DMS53 (cell line): ENCODE measurements around the gene NUP37.
"Not testable (repeated sequence)": the region's sequence is repeated elsewhere in the genome, so short reads cannot be mapped to it uniquely, and the experiment has no call there.

Source experiments
- DNase-seq: peaks from one replicate; lab custom pipeline; 2025; lab: John Stamatoyannopoulos, UW

NUP37 gene, protein sequence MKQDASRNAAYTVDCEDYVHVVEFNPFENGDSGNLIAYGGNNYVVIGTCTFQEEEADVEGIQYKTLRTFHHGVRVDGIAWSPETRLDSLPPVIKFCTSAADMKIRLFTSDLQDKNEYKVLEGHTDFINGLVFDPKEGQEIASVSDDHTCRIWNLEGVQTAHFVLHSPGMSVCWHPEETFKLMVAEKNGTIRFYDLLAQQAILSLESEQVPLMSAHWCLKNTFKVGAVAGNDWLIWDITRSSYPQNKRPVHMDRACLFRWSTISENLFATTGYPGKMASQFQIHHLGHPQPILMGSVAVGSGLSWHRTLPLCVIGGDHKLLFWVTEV

DNA sequence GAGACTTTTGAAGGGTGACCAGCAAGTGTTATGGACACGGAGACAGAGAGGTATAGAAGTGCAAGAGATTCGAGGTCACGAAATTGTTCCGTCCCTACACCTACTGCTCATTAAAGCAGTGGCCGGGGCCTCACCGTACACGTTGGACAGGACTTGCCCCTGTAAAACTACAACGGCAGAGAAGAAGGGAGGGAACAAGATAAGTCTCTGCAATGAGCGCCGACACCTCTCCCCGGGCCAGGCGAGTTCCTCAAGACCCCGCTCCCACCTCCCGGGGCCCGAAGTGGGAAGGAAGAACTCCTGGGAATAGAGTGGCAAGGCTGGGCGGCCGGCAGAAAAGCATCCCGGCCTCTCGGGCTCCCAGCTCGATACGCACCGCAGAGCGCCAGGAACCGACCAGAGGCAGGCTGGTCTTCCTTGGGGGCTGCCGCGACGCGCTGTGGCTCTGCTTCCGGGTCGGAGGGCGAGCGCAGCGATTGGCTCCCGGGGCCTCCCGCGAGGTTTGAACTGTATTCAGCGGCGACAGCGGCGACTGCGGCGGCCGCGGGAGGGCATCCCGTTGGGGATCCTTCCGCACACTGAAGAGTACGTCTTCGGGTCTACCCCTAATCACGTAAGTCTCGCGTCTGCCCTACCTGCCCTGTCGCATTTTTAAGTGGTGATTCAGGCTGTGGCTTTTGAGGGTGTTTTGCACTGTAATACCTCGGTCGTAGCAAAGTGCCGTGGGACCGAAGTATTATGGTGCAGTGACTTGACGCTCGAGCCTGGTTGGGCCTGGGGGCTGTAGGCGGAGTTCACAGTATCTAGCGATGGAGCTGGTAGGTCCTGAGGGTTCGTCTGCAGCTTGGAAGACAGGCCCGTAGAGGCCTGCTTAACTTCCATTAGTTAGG is at the start of gene NUP37, which contains the start of gene PARPBP:
Gene NUP37, minus strand, starts transcription at position 441 of the 890 bp plus-strand sequence. CDS start 1,596 bp downstream, outside the sequence.
Gene PARPBP, plus strand, starts transcription at position 510 of the 890 bp plus-strand sequence. CDS start 3,706 bp downstream, outside the sequence.
- DNase-seq = peak; percentile 95

- no peak for DNase-seq
Measured at GRCh38 chr12:102167821-102168604, 48.1 kb upstream of the NUP37 start.

- no peak for DNase-seq
Measured at GRCh38 chr12:102163383-102163782, 43.5 kb upstream of the NUP37 start.

DNA sequence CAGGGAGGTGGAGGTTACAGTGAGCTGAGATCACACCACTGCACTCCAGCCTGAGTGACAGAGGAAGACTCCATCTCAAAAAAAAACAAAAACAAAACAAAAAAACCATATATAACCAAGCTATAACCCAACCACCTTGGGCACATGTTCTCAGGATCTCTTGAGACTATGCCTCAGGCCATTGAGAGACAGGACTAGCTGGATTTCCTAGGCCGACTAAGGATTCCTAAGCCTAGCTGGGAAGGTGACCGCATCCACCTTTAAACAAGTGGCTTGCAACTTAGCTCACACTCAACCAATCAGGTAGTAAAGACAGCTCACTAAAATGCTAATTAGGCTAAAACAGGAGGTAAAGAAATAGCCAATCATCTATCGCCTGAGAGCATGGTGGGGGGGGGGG is 35.3 kb upstream of the NUP37 start:
- DNase-seq = not testable (repeated sequence)

DNA sequence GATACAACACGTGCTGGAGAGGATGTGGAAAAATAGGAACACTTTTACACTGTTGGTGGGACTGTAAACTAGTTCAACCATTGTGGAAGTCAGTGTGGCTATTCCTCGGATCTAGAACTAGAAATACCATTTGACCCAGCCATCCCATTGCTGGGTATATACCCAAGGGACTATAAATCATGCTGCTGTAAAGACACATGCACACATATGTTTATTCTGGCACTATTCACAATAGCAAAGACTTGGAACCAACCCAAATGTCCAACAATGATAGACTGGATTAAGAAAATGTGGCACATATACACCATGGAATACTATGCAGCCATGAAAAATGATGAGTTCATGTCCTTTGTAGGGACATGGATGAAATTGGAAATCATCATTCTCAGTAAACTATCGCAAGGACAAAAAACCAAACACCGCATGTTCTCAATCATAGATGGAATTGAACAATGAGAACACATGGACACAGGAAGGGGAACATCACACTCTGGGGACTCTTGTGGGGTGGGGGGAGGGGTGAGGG is 27.2 kb upstream of the NUP37 start:
- DNase-seq = not testable (repeated sequence)

- no peak for DNase-seq
Measured at GRCh38 chr12:102144221-102144620, 24.3 kb upstream of the NUP37 start.

DNA sequence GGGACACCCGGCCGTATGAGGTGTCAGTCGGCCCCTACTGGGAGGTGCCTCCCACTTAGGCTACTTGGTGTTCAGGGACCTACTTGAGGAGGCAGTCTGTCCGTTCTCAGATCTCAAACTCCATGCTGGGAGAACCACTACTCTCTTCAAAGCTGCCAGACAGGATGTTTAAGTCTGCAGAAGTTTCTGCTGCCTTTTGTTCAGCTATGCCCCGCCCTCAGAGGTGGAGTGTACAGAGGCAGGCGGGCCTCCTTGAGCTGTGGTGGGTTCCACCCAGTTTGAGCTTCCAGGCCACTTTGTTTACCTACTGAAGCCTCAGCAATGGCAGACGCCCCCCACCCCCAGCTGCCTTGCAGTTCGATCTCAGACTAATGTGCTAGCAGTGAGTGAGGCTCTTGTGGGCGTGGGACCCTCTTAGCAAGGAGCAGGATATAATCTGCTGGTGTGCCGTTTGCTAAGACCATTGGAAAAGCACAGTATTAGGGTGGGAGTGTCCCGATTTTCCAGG is 23.0 kb upstream of the NUP37 start:
- DNase-seq = not testable (repeated sequence)

DNA sequence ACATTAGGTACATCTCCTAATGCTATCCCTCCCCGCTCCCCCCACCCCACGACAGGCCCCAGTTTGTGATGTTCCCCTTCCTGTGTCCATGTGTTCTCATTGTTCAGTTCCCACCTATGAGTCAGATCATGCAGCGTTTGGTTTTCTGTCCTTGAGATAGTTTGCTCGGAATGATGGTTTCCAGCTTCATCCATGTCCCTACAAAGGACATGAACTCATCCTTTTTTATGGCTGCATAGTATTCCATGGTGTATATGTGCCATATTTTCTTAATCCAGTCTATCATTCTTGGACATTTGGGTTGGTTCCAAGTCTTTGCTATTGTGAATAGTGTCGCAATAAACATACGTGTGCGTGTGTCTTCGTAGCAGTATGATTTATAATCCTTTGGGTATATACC is 17.7 kb upstream of the NUP37 start:
- DNase-seq = not testable (repeated sequence)

DNA sequence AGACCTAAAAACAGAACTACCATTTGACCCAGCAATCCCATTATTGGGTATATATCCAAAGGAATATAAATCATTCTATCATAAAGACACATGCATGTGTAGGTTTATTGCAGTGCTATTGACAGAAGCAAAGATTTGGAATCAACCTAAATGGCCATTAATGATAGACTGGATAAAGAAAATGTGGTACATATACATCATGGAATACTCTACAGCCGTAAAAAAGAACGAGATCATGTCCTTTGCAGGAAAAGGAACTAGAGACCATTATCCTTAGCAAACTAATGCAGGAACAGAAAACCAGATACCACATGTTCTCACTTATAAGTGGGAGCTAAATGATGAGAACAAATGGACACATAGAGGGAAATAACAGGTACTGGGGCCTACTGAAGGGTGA is 11.5 kb upstream of the NUP37 start:
- DNase-seq = not testable (repeated sequence)

DNA sequence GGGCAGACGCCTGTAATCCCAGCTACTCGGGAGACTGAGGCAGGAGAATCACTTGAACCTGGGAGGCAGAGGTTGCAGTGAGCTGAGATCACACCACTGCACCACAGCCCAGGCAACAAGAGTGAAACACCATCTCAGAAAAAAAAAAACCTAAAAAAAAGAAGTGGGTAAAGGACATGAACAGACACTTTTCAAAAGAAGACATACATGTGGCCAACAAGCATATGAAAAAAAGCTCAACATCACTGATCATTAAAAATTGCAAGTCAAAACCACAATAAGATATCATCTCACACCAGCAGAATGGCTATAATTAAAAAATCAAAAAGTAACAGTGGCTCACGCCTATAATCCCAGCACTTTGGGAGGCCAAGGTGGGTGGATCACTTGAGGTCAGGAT is 10.8 kb upstream of the NUP37 start:
- not testable (repeated sequence) for DNase-seq

DNA sequence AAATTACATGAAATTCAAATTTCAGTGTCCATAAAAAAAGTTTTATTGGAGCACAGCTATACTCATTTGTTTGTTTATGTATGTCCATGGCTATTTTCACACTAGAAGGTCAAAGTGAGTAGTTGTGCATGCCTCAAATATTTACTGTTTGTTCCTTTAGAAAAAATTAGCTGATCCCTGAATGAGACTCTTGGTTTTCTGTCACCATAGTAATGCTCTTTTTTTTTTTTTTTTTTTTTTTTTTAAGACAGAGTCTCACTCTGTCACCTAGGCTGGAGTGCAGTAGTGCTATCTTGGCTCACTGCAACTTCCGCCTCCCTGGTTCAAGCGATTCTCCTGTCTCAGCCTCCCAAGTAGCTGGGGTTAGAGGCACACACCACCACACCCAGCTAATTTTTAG is 1.4 kb upstream of the NUP37 start:
- peak; percentile 29 for DNase-seq

DNA sequence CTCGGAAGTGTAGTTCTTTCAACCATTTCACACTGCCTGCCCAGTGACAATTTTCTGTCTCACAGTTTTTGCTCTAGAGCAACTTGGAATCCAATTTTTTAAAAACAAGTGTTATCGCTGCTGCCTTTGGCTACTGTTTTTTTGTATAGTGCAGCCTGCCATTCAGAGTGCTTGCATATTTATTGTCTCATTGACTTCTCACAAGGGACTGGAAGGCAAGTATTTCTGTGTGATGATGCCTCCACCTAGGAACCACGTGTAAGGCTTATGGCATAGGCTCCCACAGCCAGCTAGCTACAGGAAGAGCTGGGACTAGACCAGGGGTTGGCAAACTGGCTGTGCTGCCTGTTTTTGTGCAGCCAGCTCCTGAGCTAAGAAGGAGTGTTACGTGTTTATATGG is 972 bp upstream of the NUP37 start:
- peak; percentile 69 for DNase-seq

DNA sequence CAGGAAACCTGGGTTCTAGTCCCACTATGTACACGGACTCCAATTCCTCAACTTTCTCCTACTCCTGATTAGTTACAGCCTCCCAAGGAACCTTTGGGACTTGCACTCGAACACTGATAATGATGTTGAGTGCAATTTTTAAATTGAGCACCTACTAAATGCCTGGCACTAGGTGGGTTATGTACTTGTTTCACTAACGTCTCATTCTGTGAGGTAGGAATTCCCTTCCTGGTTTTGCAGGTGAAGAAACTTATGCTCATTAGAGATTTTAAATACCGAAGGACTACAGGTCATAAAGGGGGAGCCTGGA is 605 bp upstream of the NUP37 start:
- DNase-seq = no peak

GRCh38 chr12:102118874-102119273 is 1.0 kb downstream of the NUP37 start:
- no peak for DNase-seq

DNA sequence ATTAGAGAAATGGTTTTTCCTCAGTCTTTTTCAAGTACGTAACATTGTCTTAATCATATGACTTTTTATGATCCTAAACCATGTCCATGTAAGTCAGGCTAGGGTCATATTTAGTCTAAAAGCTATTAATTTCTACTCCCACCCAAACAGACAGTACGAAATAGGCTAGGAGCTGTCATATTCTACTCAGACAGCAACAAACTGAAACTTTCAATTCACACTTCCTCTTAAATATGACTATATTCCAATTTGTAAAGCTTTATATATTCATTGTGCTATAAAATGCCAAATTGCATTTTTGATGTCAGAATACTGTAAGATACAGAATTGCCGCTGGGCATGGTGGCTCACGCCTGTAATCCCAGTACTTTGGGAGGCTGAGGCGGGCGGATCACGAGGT is 3.5 kb downstream of the NUP37 start:
- no peak for DNase-seq

DNA sequence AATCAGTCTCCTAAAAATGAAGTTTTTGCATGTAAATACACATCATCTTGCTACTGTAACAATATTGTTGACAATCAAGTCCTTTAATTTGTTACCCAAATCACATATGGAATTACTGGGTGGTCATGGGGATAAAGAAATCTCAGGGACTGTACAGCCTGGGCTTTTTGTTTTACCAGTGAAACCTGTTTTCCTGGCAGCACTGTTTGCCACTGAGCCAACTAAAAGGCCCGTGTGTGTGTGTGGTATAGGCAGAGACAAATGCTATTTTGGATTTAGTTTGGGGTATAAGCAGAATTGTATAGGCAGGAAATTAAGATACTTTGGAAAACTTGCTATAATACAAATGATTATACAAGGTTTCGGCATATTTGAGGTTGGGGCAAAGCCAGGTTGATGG is 5.7 kb downstream of the NUP37 start:
- DNase-seq = no peak

DNA sequence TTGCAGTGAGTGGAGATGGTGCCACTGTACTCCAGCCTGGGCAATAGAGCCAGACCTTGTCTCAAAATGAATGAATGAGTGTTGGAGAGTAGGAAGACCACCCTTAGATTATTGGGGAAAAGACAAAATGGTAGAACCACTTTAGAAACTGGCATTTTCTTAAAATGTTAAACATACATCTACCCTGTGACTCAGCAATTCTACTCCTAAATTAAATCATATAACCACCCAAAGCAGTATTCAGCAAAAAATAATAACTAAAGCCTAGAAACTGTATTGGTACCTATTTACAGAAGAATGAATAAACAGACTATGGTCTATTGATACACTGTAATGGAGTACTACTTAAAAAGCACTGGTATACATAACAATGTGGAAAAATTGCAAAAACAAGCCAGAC is 9.1 kb downstream of the NUP37 start:
- no peak for DNase-seq

- no peak for DNase-seq
Measured at GRCh38 chr12:102107970-102108369, 11.9 kb downstream of the NUP37 start.

- no peak for DNase-seq
Measured at GRCh38 chr12:102106905-102107304, 13.0 kb downstream of the NUP37 start.

- peak; percentile 52 for DNase-seq
Measured at GRCh38 chr12:102096855-102097254, 23.1 kb downstream of the NUP37 start.

DNA sequence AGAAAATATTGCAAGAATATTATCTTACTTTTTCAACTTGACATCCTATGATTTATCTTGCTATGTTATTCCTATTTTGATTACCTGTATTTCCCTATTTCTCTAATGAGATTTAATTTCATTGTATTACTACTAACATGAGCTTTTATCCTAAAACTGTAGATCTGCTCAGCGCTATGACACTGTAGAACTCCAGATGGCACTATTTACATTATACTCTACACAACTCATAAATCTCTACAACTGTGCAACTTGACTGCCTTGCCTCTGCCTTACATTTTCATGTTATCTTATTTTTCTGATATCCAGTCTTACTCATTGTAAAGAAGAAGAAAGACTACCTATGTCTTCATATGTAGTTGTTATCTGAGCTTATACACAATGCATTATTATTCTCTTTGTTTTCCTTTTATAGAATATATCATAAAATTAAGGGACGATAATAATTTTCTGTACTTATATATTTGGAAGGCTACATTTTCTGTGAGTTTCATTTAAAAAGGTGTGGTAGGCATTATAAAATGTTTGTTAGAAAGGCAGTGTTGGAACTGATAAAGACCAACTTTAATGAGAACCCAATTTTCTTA is 24.1 kb downstream of the NUP37 start:
- DNase-seq = peak; percentile 63
